WERI-Rb-1 (cell line): Measurements from ENCODE around the gene KIRREL3.

ENCODE experiments used
- DNase-seq: peaks from one replicate; pipeline ENCODE4 v3.0.0-alpha.2; 2020
- H3K27ac ChIP-seq: fragments of 250-450 bp; sonication (Bioruptor Pico); 2 replicates; pipeline ENCODE4 v1.5.1; 2020; ENCODE audit warnings: mild to moderate bottlenecking, moderate library complexity
- H3K27me3 ChIP-seq: fragments of 250-450 bp; sonication (Bioruptor Pico); 2 replicates; pipeline ENCODE4 v1.5.1; 2021; ENCODE audit warnings: mild to moderate bottlenecking, low read depth, moderate library complexity; ENCODE audit not compliant: insufficient read depth, severe bottlenecking
- H3K36me3 ChIP-seq: fragments of 250-450 bp; sonication (Bioruptor Pico); 2 replicates; pipeline ENCODE4 v1.5.1; 2020; ENCODE audit warnings: mild to moderate bottlenecking, moderate library complexity
- H3K4me3 ChIP-seq: 2 replicates; pipeline ENCODE4 v1.5.1; 2011; ENCODE audit warnings: low read depth, mild to moderate bottlenecking, control low read depth, low read length
- H3K9me3 ChIP-seq: fragments of 250-450 bp; sonication (Bioruptor Pico); 2 replicates; pipeline ENCODE4 v1.5.1; 2021; ENCODE audit warnings: mild to moderate bottlenecking, moderate library complexity; ENCODE audit not compliant: severe bottlenecking
- CTCF ChIP-seq: IDR thresholded peaks from 2 replicates; pipeline ENCODE4 v1.5.1; 2011; ENCODE audit warnings: low read depth, mild to moderate bottlenecking, control low read depth, inconsistent platforms, low read length

Gene KIRREL3

GRCh38 chr11:126444072-126444471 lies 556.5 kb downstream of the KIRREL3 start:
- Histone ChIP-seq H3K27me3 (no peaks in the 10 kb centered on the region), H3K27ac (no peak overlapping the region), H3K4me3 (no peak overlapping the region), H3K9me3 (no peaks in the 10 kb centered on the region), H3K36me3 (no peaks in the 10 kb centered on the region)
- TF ChIP-seq CTCF: no peak
- no peak for DNase-seq

GRCh38 chr11:126443120-126443519 lies 557.5 kb downstream of the KIRREL3 start:
- no peak for TF ChIP-seq CTCF
- DNase-seq: no peak
- Histone ChIP-seq H3K36me3 (no peaks in the 10 kb centered on the region), H3K27ac (0 out of 2 replicates have a peak overlapping the region, but pooled peaks have one; percentile 18), H3K4me3 (no peak overlapping the region), H3K27me3 (no peaks in the 10 kb centered on the region), H3K9me3 (no peaks in the 10 kb centered on the region)

- peak; percentile 88 for TF ChIP-seq CTCF
- Histone ChIP-seq H3K27ac (peak overlapping the region; percentile 18; the same call in 1 of the 2 replicates), H3K36me3 (no peaks in the 10 kb centered on the region), H3K27me3 (no peaks in the 10 kb centered on the region), H3K4me3 (no peak overlapping the region), H3K9me3 (no peaks in the 10 kb centered on the region)
- peak; percentile 94 for DNase-seq
Observed at GRCh38 chr11:126440792-126441514, 559.6 kb downstream of the KIRREL3 start.

- Histone ChIP-seq H3K36me3 (no peaks in the 10 kb centered on the region), H3K27me3 (no peaks in the 10 kb centered on the region), H3K9me3 (no peaks in the 10 kb centered on the region), H3K27ac (no peak overlapping the region), H3K4me3 (no peak overlapping the region)
- no peak for DNase-seq
- no peak for TF ChIP-seq CTCF
Observed at GRCh38 chr11:126440276-126440675, 560.3 kb downstream of the KIRREL3 start.

GRCh38 chr11:126438691-126439090 lies 561.9 kb downstream of the KIRREL3 start:
- DNase-seq: no peak
- Histone ChIP-seq H3K36me3 (no peaks in the 10 kb centered on the region), H3K27me3 (no peaks in the 10 kb centered on the region), H3K4me3 (no peak overlapping the region), H3K27ac (no peak overlapping the region), H3K9me3 (no peaks in the 10 kb centered on the region)
- no peak for TF ChIP-seq CTCF

GRCh38 chr11:126438272-126438671 lies 562.3 kb downstream of the KIRREL3 start:
- H3K4me3 ChIP-seq: no peak overlapping the region
- H3K36me3 ChIP-seq: no peaks in the 10 kb centered on the region
- TF ChIP-seq CTCF: no peak
- H3K27me3 ChIP-seq: no peaks in the 10 kb centered on the region
- no peak overlapping the region for H3K27ac ChIP-seq
- H3K9me3 ChIP-seq: no peaks in the 10 kb centered on the region
- DNase-seq: no peak
